ENCODE data around the gene SYNE3.

The SYNE3 gene

DNA sequence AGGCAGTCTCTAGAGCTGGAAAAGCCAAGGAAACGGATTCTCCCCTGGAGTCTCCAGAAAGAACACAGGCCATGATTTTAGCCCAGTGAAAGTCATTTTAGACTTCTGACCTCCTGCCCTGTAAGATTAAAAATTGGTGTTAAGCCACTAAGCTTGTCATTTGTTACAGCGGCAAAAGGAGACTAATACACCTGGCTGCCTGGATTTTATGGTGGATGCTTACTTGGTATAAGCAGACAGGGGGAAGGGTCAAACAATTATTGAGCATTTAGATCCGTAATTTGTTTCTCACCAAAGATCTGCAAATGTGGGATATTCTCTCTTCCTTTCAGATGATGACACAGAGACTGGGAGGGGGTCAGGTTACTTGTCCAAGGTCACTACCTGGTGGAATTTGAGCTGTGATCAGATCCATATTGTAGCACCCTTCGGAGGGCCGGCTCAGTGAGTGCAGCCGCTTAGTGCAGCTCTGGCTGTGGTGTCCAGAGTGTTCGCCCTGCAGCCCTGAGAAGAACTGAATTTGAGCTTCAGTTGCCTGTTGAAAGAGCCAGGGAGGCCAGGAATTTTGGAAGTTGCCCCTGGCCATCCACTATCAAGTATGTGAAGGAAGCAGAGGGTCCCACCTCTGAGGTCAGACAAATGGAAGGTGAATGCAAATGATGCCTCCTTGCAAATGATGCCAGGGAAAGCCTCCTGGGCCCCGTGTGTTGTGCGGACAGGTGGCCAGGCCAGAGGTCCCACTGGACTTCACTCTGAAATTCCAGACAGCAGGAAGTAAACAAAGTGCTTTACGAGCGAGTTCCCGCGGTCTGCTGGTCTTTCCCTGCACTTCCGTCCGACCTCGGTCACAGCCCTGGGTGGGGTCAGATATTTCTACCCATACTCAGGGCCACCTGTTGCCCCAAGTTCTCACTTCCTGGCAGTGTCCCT lies 33.5 kb upstream of the SYNE3 start:
- Histone ChIP-seq H3K27me3 (ENCODE audit: control insufficient read depth, insufficient read depth, low read length) (no peaks in the 10 kb centered on the region), H3K4me3 (ENCODE audit: low read depth, low read length) (no peak overlapping the region), H3K27ac (ENCODE audit: low read depth, low read length) (no peak overlapping the region), H3K9me3 (ENCODE audit: control insufficient read depth, insufficient read depth, low read length) (no peaks in the 10 kb centered on the region), H3K36me3 (ENCODE audit: control insufficient read depth, insufficient read depth, low read length) (peaks cover 10% of the 10 kb centered on the region; the same call in 1 of the 2 replicates), H3K9ac (ENCODE audit: low read depth, low read length) (no peak overlapping the region), H3K4me1 (ENCODE audit: control insufficient read depth, insufficient read depth, low read length) (no peaks in the 10 kb centered on the region)

DNA sequence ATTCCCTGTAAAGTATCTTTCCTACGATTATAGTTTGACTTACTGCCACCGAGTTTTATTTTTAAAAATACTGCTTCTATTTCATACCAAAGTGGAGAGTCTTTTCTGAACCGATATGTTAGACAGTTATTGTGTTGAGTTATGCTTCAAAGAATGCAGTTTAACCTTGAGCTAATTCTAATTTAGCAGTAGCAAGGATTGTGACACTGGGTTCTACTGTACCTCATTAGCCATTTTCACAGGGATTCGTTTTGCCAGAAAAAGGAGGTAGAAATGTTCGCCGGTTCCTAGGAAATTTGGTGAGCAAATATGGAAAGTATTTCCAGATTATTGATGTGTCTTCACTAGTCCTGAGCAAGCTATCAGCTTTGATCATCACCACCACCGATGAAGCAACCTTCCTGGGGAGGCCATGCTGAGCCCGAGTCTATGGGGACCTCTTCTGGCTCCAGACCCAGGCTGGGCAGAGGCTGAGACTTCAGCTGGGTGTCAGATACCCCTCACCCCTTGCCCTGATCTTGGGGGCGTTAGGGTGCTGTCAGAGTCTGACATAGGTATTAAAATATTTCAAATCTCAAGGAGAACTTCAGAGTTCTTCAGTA lies 32.0 kb upstream of the SYNE3 start:
- peaks cover 16% of the 10 kb centered on the region for H3K36me3 ChIP-seq (ENCODE audit: control insufficient read depth, insufficient read depth, low read length)
- no peak overlapping the region for H3K4me3 ChIP-seq (ENCODE audit: low read depth, low read length)
- no peaks in the 10 kb centered on the region for H3K4me1 ChIP-seq (ENCODE audit: control insufficient read depth, insufficient read depth, low read length)
- H3K9me3 ChIP-seq (ENCODE audit: control insufficient read depth, insufficient read depth, low read length), result no peaks in the 10 kb centered on the region
- H3K27me3 ChIP-seq (ENCODE audit: control insufficient read depth, insufficient read depth, low read length), result no peaks in the 10 kb centered on the region
- H3K9ac ChIP-seq (ENCODE audit: low read depth, low read length), result no peak overlapping the region
- H3K27ac ChIP-seq (ENCODE audit: low read depth, low read length), result no peak overlapping the region

DNA sequence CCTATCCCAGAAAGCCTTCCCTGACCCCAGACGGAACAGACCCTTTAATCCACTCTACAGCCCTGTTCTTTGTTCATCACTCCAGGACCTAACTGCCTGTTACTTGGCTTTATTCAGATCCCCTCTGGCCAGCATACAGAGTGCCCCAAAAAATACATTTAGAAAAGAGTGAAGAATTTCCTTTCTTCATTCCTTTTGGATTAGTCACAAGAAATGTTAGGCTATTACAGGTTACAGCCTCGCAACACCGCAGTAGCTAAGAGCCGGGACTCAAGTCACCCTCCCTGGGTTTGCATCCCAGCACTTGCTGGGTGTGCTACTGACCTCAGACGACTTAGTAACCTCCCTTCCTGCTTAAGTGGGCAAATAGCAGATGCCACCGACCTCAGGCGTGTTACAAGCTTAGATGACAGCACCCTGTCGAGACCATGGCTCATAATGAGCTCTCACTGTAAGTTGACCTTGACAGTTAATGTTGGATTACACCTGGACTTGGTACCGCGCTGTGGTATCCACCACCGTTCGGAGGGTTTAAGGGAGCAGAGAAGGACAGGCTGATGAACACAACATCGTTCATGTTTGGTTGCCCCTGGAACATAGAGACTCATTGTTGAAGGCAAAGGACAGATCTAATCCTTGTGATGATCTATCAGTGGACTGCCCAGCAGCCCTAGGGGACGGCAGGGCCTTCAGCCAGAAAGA lies 31.3 kb upstream of the SYNE3 start:
- Histone ChIP-seq H3K9ac (ENCODE audit: low read depth, low read length) (no peak overlapping the region), H3K27ac (ENCODE audit: low read depth, low read length) (peak overlapping the region; percentile 69)

DNA sequence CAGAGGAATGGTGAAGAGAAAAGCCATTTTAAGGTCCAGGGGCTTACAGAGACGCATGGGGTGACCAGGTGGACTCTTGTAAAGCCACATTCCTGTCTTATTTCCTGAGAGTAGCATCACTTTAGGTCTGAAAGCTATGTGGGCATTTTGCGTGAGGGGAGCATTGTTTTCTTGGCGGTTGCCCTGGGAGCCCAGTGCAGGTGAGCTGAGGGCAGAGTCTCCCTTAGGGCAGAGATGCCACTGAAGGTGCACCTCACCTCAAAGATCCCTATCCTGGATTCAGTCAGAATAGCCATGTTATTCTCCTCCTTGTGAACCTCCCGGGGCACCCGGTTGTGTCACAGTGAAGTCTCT lies 30.8 kb upstream of the SYNE3 start:
- Histone ChIP-seq H3K4me1 (ENCODE audit: control insufficient read depth, insufficient read depth, low read length) (no peaks in the 10 kb centered on the region), H3K9ac (ENCODE audit: low read depth, low read length) (no peak overlapping the region), H3K27me3 (ENCODE audit: control insufficient read depth, insufficient read depth, low read length) (no peaks in the 10 kb centered on the region), H3K9me3 (ENCODE audit: control insufficient read depth, insufficient read depth, low read length) (no peaks in the 10 kb centered on the region), H3K36me3 (ENCODE audit: control insufficient read depth, insufficient read depth, low read length) (peaks cover 16% of the 10 kb centered on the region), H3K4me3 (ENCODE audit: low read depth, low read length) (no peak overlapping the region), H3K27ac (ENCODE audit: low read depth, low read length) (peak overlapping the region; percentile 69)

More for the DNA sequence above, 31.3 kb upstream of the SYNE3 start:
- no peaks in the 10 kb centered on the region for H3K4me1 ChIP-seq (ENCODE audit: control insufficient read depth, insufficient read depth, low read length)
- no peak overlapping the region for H3K4me3 ChIP-seq (ENCODE audit: low read depth, low read length)
- H3K27me3 ChIP-seq (ENCODE audit: control insufficient read depth, insufficient read depth, low read length), result no peaks in the 10 kb centered on the region
- H3K9me3 ChIP-seq (ENCODE audit: control insufficient read depth, insufficient read depth, low read length), result no peaks in the 10 kb centered on the region
- H3K36me3 ChIP-seq (ENCODE audit: control insufficient read depth, insufficient read depth, low read length), result peaks cover 16% of the 10 kb centered on the region

DNA sequence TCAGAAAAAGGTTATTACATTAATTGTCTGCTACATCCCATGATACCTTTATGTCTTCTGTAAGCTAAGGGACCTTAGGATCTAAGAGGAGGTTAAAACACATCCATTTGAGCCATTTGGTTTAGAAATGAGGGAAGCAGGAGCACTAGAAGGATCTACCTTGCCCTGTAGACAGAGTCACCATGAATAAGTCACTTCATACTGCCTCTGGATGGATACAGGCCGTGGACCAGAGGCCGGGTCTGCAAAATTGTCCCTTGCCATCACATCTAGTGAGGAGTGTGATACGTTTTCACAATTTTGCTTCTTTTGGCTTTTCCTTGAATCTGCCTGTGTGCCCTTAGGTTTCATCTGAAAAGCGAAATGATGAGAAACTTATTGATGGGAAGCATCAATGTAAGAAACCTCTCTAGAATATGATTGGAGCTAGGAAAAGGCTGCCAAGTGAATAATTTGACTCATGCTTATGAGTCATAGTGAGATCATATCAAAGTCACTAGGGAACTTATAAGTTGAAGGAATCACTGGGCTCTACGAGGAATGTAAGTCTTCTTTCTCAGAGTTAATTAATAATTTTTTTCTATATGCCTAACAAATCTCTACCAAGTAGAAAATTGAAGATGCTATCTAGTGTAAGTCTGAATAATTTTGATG lies 29.2 kb upstream of the SYNE3 start:
- H3K4me3 ChIP-seq (ENCODE audit: low read depth, low read length), result no peak overlapping the region
- H3K36me3 ChIP-seq (ENCODE audit: control insufficient read depth, insufficient read depth, low read length), result peaks cover 16% of the 10 kb centered on the region
- H3K9ac ChIP-seq (ENCODE audit: low read depth, low read length), result no peak overlapping the region
- no peaks in the 10 kb centered on the region for H3K4me1 ChIP-seq (ENCODE audit: control insufficient read depth, insufficient read depth, low read length)
- no peak overlapping the region for H3K27ac ChIP-seq (ENCODE audit: low read depth, low read length)
- H3K9me3 ChIP-seq (ENCODE audit: control insufficient read depth, insufficient read depth, low read length), result no peaks in the 10 kb centered on the region
- no peaks in the 10 kb centered on the region for H3K27me3 ChIP-seq (ENCODE audit: control insufficient read depth, insufficient read depth, low read length)

DNA sequence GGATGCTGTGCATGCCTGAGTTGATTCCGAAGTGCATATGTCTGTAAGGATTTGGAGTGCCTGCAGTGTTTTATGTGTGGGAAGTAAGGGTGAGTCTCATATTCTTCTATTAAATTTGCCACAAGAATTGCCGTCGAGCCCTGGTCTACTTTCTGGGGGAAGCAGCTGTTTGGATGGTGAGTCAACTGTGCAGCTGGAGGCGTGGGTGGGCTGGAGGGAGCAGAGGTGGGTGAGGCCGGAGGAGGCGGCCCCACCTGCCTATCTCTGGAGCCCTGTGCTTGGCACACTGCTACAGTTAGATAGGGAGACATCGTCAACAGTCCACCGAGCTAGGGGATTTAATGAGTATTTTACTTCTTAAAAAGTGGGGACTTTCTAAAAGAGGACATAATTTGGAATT lies 28.1 kb upstream of the SYNE3 start:
- Histone ChIP-seq H3K27me3 (ENCODE audit: control insufficient read depth, insufficient read depth, low read length) (no peaks in the 10 kb centered on the region), H3K4me3 (ENCODE audit: low read depth, low read length) (no peak overlapping the region), H3K9ac (ENCODE audit: low read depth, low read length) (no peak overlapping the region), H3K36me3 (ENCODE audit: control insufficient read depth, insufficient read depth, low read length) (peaks cover 16% of the 10 kb centered on the region), H3K9me3 (ENCODE audit: control insufficient read depth, insufficient read depth, low read length) (no peaks in the 10 kb centered on the region), H3K27ac (ENCODE audit: low read depth, low read length) (no peak overlapping the region), H3K4me1 (ENCODE audit: control insufficient read depth, insufficient read depth, low read length) (no peaks in the 10 kb centered on the region)

DNA sequence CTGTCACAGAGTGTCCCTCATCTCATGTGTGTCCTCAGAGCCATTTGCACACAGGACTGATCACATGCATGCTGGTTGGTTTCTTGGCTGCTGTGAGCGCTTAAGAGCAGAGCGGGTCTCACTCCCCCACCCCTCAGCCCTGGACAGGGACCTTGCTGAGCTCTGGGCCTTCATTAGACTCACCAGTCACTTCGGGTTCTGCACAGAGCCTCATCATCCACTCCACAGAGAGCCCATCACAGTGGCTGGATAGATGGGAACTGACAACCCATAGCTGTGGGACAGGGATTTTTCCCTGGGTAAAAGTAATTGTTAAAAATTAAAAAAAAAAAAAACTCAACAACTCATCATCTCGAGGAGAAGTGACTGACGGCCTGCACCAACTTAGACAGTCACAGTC lies 26.6 kb upstream of the SYNE3 start:
- H3K9me3 ChIP-seq (ENCODE audit: control insufficient read depth, insufficient read depth, low read length), result no peaks in the 10 kb centered on the region
- H3K27ac ChIP-seq (ENCODE audit: low read depth, low read length), result no peak overlapping the region
- H3K4me3 ChIP-seq (ENCODE audit: low read depth, low read length), result no peak overlapping the region
- H3K4me1 ChIP-seq (ENCODE audit: control insufficient read depth, insufficient read depth, low read length), result no peaks in the 10 kb centered on the region
- no peak overlapping the region for H3K9ac ChIP-seq (ENCODE audit: low read depth, low read length)
- H3K27me3 ChIP-seq (ENCODE audit: control insufficient read depth, insufficient read depth, low read length), result no peaks in the 10 kb centered on the region
- H3K36me3 ChIP-seq (ENCODE audit: control insufficient read depth, insufficient read depth, low read length), result peaks cover 16% of the 10 kb centered on the region

DNA sequence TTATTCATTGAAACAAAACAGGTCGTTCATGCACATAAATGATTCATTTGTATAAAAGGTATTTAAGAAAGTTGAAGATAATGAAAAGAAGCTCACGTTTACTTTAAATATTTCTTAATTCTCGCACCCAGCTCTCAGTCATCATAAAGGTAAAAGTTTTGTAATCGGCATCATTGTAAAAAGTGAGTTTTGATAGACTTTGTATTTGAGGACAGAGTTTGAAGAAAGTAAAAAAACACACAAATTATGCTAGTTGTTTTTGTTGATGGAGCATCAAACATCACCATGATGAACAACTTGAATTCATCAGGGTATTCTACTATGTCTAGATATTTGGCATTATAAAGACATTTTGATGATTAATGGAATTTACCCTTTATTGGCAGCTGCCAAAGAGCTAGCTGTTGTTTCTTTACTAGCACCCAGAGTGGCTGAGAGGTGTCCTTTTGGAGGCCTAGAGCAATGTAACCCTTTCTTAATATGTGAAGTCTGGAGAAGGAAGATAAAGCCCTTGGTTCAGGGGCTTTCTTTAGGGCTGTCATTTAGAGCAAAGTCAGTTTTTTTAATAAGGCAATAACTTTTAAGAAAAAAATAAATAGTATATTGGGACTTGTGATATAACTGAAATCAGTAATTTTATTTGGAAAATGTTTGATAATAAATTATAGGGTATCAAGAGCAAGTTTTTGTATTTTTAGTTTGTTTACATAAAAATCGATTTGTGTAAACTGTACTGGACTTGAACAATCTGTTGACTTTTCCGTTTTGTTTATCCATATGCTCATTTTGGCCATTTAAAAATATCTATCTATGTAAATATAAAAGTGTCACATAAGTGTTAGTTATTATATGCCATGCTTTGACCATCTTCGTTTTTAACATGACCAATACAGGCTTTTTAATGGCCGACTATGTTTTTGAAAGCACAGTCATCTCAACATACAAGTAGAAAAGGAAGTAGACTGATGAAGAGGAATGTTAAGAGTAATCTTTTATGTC lies 25.8 kb upstream of the SYNE3 start:
- Histone ChIP-seq H3K4me1 (ENCODE audit: control insufficient read depth, insufficient read depth, low read length) (no peaks in the 10 kb centered on the region), H3K4me3 (ENCODE audit: low read depth, low read length) (no peak overlapping the region), H3K9me3 (ENCODE audit: control insufficient read depth, insufficient read depth, low read length) (no peaks in the 10 kb centered on the region), H3K36me3 (ENCODE audit: control insufficient read depth, insufficient read depth, low read length) (peaks cover 16% of the 10 kb centered on the region), H3K27me3 (ENCODE audit: control insufficient read depth, insufficient read depth, low read length) (no peaks in the 10 kb centered on the region), H3K9ac (ENCODE audit: low read depth, low read length) (no peak overlapping the region), H3K27ac (ENCODE audit: low read depth, low read length) (no peak overlapping the region)

DNA sequence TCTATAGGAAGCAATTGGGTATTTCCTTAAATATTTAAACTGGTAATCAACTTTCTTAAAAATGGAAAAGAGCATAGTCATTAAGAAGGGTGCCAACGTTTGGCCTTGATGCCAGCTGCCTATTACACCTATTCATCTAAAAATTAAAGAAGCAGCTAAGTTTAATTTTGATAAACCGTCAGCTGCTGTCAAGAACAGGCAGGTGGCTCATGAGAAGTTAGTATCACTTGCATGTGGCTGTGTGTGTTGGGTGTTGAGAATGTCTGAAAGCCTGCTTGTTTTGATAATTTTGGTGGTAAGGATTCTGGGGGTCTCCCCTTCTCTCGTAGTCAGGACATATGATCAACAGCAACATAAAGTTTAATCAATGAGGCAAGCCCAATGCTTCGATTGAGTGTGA lies 24.9 kb upstream of the SYNE3 start:
- Histone ChIP-seq H3K9me3 (ENCODE audit: control insufficient read depth, insufficient read depth, low read length) (no peaks in the 10 kb centered on the region), H3K9ac (ENCODE audit: low read depth, low read length) (no peak overlapping the region), H3K27ac (ENCODE audit: low read depth, low read length) (no peak overlapping the region), H3K36me3 (ENCODE audit: control insufficient read depth, insufficient read depth, low read length) (peaks cover 16% of the 10 kb centered on the region), H3K4me1 (ENCODE audit: control insufficient read depth, insufficient read depth, low read length) (no peaks in the 10 kb centered on the region), H3K27me3 (ENCODE audit: control insufficient read depth, insufficient read depth, low read length) (no peaks in the 10 kb centered on the region; the same call in 1 of the 2 replicates), H3K4me3 (ENCODE audit: low read depth, low read length) (no peak overlapping the region)

Measured in HUES48 (cell line).